K562 (cell line): ENCODE data around the gene TTC9C. TPM values are rescaled to one million over a fixed set of nuclear protein-coding genes. Genes with fewer than 3 reads are reported as not detected.
A peak's percentile ranks its signal among the peaks of the same experiment; 100 is the strongest.

Experiments
- KLF6 ChIP-seq: fragments of 250-450 bp; sonication (Bioruptor Pico); IDR thresholded peaks from 2 replicates; pipeline ENCODE4 v1.4.0; 2020; ENCODE audit warnings: mild to moderate bottlenecking, moderate library complexity, borderline replicate concordance
- PYGO2 ChIP-seq: fragments of 450-650 bp; IDR thresholded peaks from 2 replicates; pipeline ENCODE4 v1.6.1; 2016; ENCODE audit warnings: mild to moderate bottlenecking, missing genetic modification characterization, moderate library complexity, missing compliant biosample characterization
- U2AF1 ChIP-seq: fragments of 200-400 bp; formaldehyde crosslinking; optimal IDR thresholded peaks from 2 replicates; pipeline ENCODE3; 2017; ENCODE audit warnings: mild to moderate bottlenecking, low read depth, low read length, moderate library complexity
- polyA plus RNA-seq, 8 experiments: library from polyadenylated mRNA; depleted of rRNA in 4 of 8; stranded (reverse) in 5 of 8; unstranded in 3 of 8; fragments of >200 nt; fragmentation: Nextera tagmentation in 2 of 8; fragmentation: Illumina TruSeq in 1 of 8; extraction: Ambion mirVana in 2 of 8; extraction: Trizol in 1 of 8; gene quantifications; 2 replicates each; pipeline versions ENCODE4 v1.2.1 to v1.2.3, GENCODE V29; 2011 to 2014; ENCODE audit warnings: inconsistent platforms in 1 of 8, missing spikeins in 1 of 8
- total RNA-seq, 7 experiments: library from RNA; depleted of rRNA in 6 of 7; stranded (reverse); fragments of >200 nt in 6 of 7; fragmentation: Illumina TruSeq in 2 of 7; extraction: Trizol in 2 of 7; gene quantifications; 2 replicates each; pipeline versions ENCODE4 v1.2.1 to v1.2.3, GENCODE V29; 2011 to 2021; ENCODE audit warnings: low replicate concordance in 1 of 7
- TF ChIP-seq, protein P1 (sequence below): fragments of 450-650 bp; formaldehyde crosslinking; IDR thresholded peaks from 2 replicates; pipeline ENCODE4 v1.4.0; 2022; ENCODE audit warnings: missing genetic modification characterization
- TF ChIP-seq, protein P2 (sequence below), 2 experiments: fragments of 450-650 bp in 1 of 2; sonication (generic) in 1 of 2; formaldehyde crosslinking; conservative IDR thresholded peaks; 2 replicates each; pipeline versions ENCODE4 v1.4.0 to v1.8.1; 2020 to 2022; ENCODE audit warnings: mild to moderate bottlenecking in 1 of 2, missing genetic modification reagents in 1 of 2
- TF ChIP-seq, protein P3 (sequence below): sonication (generic); formaldehyde crosslinking; IDR thresholded peaks from 2 replicates; pipeline ENCODE4 v1.8.1; 2023; ENCODE audit warnings: mild to moderate bottlenecking, missing genetic modification reagents
- TF ChIP-seq, protein P4 (sequence below): fragments of 250-450 bp; sonication (Bioruptor Pico); IDR thresholded peaks from 2 replicates; pipeline ENCODE4 v1.4.0; 2020; ENCODE audit warnings: borderline replicate concordance

Gene TTC9C
- total and polyA plus RNA-seq, 9 of the 15 experiments (the other 6 are each of a cell fraction or from before 2014, with no cell fraction given), result 32.8 to 59.0 (median 37.1) TPM

DNA sequence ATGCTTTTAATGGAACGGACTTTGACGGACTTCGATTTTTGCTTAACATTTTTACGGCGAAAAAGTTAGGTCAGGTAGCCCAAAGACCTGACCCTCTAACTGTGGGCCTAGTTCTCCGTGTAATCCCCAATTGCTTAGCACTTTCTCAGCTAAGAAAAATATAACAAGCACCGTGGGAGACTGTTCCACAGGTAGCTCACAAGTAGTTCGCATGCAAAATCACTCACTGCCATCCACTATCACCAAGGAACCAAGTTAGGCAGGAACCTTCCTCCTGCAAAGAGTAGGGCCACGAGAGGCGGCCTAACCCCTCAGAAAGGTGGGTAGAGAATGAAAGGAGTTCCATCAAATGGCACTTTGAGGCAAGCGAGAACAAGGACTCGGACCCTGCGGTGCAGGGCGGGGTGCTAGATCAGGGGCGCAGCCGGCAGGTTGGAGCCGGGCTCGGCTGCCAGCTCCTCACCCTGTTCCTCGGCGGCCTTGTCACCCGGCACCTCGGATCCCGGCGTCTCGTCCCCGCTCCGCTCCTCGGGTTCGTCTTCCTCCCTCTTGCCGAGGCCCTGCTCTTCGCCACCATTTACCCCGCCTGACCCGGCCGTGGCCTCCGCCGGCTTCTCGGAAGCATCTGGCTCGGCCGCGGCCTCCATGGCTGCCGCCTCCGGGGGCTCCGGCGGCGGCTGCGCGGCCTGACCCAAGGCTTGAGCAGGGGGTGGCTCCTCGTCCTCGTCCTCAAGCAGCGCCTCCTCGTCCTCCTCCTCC lies 2.0 kb upstream of the TTC9C start (continued):
- TF ChIP-seq, protein P1, sequence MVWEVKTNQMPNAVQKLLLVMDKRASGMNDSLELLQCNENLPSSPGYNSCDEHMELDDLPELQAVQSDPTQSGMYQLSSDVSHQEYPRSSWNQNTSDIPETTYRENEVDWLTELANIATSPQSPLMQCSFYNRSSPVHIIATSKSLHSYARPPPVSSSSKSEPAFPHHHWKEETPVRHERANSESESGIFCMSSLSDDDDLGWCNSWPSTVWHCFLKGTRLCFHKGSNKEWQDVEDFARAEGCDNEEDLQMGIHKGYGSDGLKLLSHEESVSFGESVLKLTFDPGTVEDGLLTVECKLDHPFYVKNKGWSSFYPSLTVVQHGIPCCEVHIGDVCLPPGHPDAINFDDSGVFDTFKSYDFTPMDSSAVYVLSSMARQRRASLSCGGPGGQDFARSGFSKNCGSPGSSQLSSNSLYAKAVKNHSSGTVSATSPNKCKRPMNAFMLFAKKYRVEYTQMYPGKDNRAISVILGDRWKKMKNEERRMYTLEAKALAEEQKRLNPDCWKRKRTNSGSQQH (CRISPR knock-in tag), result no peak
- TF ChIP-seq KLF6 (CRISPR knock-in tag) (no peak), U2AF1 (no peak), PYGO2 (no peak)
- TF ChIP-seq, protein P2, sequence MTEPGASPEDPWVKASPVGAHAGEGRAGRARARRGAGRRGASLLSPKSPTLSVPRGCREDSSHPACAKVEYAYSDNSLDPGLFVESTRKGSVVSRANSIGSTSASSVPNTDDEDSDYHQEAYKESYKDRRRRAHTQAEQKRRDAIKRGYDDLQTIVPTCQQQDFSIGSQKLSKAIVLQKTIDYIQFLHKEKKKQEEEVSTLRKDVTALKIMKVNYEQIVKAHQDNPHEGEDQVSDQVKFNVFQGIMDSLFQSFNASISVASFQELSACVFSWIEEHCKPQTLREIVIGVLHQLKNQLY (CRISPR knock-in tag; conservative IDR thresholded peaks at IDR 0.05), result no peak
- TF ChIP-seq, protein P3, sequence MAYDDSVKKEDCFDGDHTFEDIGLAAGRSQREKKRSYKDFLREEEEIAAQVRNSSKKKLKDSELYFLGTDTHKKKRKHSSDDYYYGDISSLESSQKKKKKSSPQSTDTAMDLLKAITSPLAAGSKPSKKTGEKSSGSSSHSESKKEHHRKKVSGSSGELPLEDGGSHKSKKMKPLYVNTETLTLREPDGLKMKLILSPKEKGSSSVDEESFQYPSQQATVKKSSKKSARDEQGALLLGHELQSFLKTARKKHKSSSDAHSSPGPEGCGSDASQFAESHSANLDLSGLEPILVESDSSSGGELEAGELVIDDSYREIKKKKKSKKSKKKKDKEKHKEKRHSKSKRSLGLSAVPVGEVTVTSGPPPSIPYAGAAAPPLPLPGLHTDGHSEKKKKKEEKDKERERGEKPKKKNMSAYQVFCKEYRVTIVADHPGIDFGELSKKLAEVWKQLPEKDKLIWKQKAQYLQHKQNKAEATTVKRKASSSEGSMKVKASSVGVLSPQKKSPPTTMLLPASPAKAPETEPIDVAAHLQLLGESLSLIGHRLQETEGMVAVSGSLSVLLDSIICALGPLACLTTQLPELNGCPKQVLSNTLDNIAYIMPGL (CRISPR knock-in tag), result 0 out of 2 replicates have a peak, but pooled peaks have one; percentile 7
- TF ChIP-seq, protein P4, sequence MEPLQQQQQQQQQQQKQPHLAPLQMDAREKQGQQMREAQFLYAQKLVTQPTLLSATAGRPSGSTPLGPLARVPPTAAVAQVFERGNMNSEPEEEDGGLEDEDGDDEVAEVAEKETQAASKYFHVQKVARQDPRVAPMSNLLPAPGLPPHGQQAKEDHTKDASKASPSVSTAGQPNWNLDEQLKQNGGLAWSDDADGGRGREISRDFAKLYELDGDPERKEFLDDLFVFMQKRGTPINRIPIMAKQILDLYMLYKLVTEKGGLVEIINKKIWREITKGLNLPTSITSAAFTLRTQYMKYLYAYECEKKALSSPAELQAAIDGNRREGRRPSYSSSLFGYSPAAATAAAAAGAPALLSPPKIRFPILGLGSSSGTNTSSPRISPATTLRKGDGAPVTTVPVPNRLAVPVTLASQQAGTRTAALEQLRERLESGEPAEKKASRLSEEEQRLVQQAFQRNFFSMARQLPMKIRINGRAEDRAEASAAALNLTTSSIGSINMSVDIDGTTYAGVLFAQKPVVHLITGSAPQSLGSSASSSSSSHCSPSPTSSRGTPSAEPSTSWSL (CRISPR knock-in tag), result no peak
